ENCODE results near the gene PDGFA.

- TF ChIP-seq, protein P1, sequence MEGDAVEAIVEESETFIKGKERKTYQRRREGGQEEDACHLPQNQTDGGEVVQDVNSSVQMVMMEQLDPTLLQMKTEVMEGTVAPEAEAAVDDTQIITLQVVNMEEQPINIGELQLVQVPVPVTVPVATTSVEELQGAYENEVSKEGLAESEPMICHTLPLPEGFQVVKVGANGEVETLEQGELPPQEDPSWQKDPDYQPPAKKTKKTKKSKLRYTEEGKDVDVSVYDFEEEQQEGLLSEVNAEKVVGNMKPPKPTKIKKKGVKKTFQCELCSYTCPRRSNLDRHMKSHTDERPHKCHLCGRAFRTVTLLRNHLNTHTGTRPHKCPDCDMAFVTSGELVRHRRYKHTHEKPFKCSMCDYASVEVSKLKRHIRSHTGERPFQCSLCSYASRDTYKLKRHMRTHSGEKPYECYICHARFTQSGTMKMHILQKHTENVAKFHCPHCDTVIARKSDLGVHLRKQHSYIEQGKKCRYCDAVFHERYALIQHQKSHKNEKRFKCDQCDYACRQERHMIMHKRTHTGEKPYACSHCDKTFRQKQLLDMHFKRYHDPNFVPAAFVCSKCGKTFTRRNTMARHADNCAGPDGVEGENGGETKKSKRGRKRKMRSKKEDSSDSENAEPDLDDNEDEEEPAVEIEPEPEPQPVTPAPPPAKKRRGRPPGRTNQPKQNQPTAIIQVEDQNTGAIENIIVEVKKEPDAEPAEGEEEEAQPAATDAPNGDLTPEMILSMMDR (IDR thresholded peaks at IDR 0.05), result no peak
- TF ChIP-seq POLR2AphosphoS5 (IDR thresholded peaks at IDR 0.05), result no peak
- no peak for TF ChIP-seq EP300 (IDR thresholded peaks at IDR 0.05; ENCODE audit: low read depth)
- TF ChIP-seq POLR2A (IDR thresholded peaks at IDR 0.05), result no peak
These were observed 52.2 kb downstream of the PDGFA start for GRCh38 chr7:467393-467828.
